A673 (cell line): ENCODE results near the gene MMP24. TPM values are rescaled to one million over a fixed set of nuclear protein-coding genes. Genes with fewer than 3 reads are reported as not detected.

Experiments
- BruUV-seq: library from RNA; stranded (reverse); fragments of 400-500 nt; replicated peaks from 2 replicates; lab custom pipeline; 2021; lab: Mats Ljungman, UMichigan
- CTCF ChIA-PET: fragments of 300-600 bp; sonication (Branson Sonifier 250); formaldehyde crosslinking; loops from one replicate; lab custom pipeline; 2022; ENCODE audit warnings: antibody characterized with exemption; lab: Charles Lee
- POLR2A ChIA-PET: fragments of 300-600 bp; sonication (Branson Sonifier 250); formaldehyde crosslinking; loops from one replicate; lab custom pipeline; 2022; ENCODE audit warnings: antibody characterized with exemption; ENCODE audit not compliant: low non-redundant PET; lab: Charles Lee
- DNase-seq: peaks from one replicate; pipeline ENCODE4 v3.0.0-alpha.2; 2015; ENCODE audit warnings: low spot score
- H3K27ac ChIP-seq: fragments of 200-600 bp; sonication (generic); 2 replicates; pipeline ENCODE4 v1.5.1; 2016; ENCODE audit warnings: mixed run types, low read depth, mild to moderate bottlenecking, mixed read lengths, antibody characterized with exemption, low read length; ENCODE audit not compliant: poor library complexity, severe bottlenecking
- H3K27me3 ChIP-seq: fragments of 200-600 bp; sonication (generic); replicated peaks from 2 replicates; pipeline ENCODE4 v1.6.1; 2017; ENCODE audit warnings: mixed run types, low read depth, mild to moderate bottlenecking, mixed read lengths, antibody characterized with exemption, low read length; ENCODE audit not compliant: insufficient read depth, poor library complexity
- H3K36me3 ChIP-seq: fragments of 200-600 bp; sonication (generic); 2 replicates; pipeline ENCODE4 v1.6.1; 2016; ENCODE audit warnings: mixed run types, mild to moderate bottlenecking, mixed read lengths, antibody characterized with exemption, low read length; ENCODE audit not compliant: insufficient read depth, poor library complexity, severe bottlenecking
- H3K4me1 ChIP-seq: fragments of 200-600 bp; sonication (generic); 2 replicates; pipeline ENCODE4 v1.6.1; 2017; ENCODE audit warnings: mixed run types, mild to moderate bottlenecking, mixed read lengths, antibody characterized with exemption, low read length; ENCODE audit not compliant: insufficient read depth, poor library complexity, severe bottlenecking
- H3K4me3 ChIP-seq: fragments of 200-600 bp; sonication (generic); 2 replicates; pipeline ENCODE4 v1.5.1; 2016; ENCODE audit warnings: low read depth, mixed run types, mild to moderate bottlenecking, mixed read lengths, low read length; ENCODE audit not compliant: poor library complexity, severe bottlenecking
- H3K9me3 ChIP-seq: fragments of 200-600 bp; sonication (generic); 2 replicates; pipeline ENCODE4 v1.6.1; 2016; ENCODE audit warnings: mixed run types, low read depth, mild to moderate bottlenecking, mixed read lengths, antibody characterized with exemption, low read length; ENCODE audit not compliant: poor library complexity, severe bottlenecking
- EZH2 ChIP-seq: fragments of 200-600 bp; sonication (generic); IDR thresholded peaks from 2 replicates; pipeline ENCODE4 v1.6.1; 2017; ENCODE audit warnings: borderline replicate concordance, low read depth, mild to moderate bottlenecking, mixed read lengths, antibody characterized with exemption, low read length; ENCODE audit not compliant: poor library complexity, severe bottlenecking
- intact Hi-C: fragments of 100-400 bp; cut with micrococcal nuclease; formaldehyde crosslinking; loops from one replicate; pipeline ENCODE4 v1.10.0; 2022; ENCODE audit not compliant: unreplicated experiment
- total RNA-seq: library from RNA; stranded (reverse); gene quantifications from 2 replicates; pipeline ENCODE4 v1.2.3, GENCODE V29; 2021
- TF ChIP-seq, protein P1 (sequence below): fragments of 300-800, 200-600 bp; sonication (generic); conservative IDR thresholded peaks from 2 replicates; pipeline ENCODE4 v1.5.1; 2017; ENCODE audit warnings: low read depth, mild to moderate bottlenecking, antibody characterized with exemption, low read length, moderate library complexity, mixed read lengths

The MMP24 gene
- total RNA-seq, 1 experiment from 2014 or later: 0.11 TPM

DNA sequence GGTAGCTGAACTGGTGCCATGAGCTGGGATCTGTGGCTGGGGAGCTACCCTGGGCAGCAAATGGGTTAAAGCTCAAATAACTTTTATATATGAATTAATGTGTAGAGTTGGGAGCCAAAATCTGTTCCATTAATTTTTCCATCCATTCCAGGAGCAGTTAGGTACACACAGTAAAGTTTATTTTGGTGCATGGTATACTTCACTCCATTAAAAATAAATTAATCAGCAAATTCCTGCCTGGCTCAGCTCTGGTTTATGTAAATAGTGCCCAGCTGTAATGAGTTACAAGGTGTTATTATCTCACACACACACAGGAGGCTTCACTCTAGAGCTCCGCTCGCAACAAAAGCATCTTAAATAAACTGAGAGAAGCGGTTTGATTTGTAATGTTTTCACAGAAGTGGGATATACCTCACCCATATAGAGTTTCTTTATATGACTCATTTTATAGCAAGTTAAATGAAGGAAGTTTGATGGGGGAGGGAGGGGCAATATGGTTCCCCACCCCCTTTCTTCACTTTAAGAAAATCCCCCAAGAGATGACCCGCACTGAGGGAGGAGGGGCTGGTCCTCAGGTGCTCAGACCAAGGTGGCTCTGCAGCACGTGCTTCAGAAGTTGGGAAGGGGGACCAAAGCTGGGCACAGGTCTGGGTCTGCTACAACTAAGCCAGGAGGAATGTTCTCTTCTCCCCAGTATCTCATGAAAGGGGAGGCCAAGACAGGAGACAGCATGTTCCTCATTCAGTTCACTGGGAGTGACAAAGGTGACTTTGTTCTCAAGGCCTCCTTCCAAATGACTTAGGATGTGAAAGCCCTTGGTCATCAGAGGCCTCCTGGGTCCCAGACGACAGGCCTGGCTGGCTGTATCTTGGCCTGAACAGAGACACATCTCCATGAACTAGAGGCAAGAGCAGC is 76.2 kb downstream of the MMP24 start:
- Histone ChIP-seq H3K4me1 (no peaks in the 10 kb centered on the region), H3K27ac (no peak overlapping the region), H3K4me3 (no peak overlapping the region), H3K27me3 (no peaks in the 10 kb centered on the region), H3K36me3 (no peaks in the 10 kb centered on the region), H3K9me3 (no peaks in the 10 kb centered on the region)
- no peak for DNase-seq
- POLR2A ChIA-PET: no interaction called here
- TF ChIP-seq EZH2: no peak
- TF ChIP-seq, protein P1, sequence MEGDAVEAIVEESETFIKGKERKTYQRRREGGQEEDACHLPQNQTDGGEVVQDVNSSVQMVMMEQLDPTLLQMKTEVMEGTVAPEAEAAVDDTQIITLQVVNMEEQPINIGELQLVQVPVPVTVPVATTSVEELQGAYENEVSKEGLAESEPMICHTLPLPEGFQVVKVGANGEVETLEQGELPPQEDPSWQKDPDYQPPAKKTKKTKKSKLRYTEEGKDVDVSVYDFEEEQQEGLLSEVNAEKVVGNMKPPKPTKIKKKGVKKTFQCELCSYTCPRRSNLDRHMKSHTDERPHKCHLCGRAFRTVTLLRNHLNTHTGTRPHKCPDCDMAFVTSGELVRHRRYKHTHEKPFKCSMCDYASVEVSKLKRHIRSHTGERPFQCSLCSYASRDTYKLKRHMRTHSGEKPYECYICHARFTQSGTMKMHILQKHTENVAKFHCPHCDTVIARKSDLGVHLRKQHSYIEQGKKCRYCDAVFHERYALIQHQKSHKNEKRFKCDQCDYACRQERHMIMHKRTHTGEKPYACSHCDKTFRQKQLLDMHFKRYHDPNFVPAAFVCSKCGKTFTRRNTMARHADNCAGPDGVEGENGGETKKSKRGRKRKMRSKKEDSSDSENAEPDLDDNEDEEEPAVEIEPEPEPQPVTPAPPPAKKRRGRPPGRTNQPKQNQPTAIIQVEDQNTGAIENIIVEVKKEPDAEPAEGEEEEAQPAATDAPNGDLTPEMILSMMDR: no peak
- no TSS peak for BruUV-seq
- CTCF ChIA-PET: no interaction called here
- intact Hi-C loops: loop anchor here (5.0 kb wide), 1 partner anchor 145 kb away; no protein-coding TSS in a partner anchor

DNA sequence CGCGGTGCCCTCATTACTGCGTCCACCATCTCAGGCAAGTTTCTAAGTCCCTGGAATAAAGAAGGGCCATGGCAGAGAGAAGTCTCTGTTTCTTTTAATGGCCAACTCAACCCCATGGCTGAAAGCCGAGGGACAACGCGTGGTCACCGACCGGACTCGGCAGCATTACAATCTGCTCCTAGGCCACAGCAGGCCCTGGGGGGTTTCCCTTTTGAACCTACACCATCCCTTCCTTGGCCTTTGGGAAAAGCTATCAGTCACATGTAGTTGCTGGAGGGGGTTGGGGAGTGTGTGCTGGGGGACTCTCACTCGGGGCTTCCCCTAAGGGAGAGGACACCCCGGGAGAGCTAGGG is 76.9 kb downstream of the MMP24 start:
- Histone ChIP-seq H3K4me1 (no peaks in the 10 kb centered on the region), H3K4me3 (no peak overlapping the region), H3K9me3 (no peaks in the 10 kb centered on the region), H3K36me3 (no peaks in the 10 kb centered on the region), H3K27me3 (no peaks in the 10 kb centered on the region), H3K27ac (no peak overlapping the region)
- intact Hi-C loops: loop anchor here (5.0 kb wide), 1 partner anchor 144 kb away; no protein-coding TSS in a partner anchor
- POLR2A ChIA-PET: no interaction called here
- CTCF ChIA-PET: interaction anchor here (0.9 to 1.8 kb wide), 3 partner anchors 9 to 26 kb away, joined by 4 to 5 read pairs (median 5); partner anchors contain the start of gene EIF6
- TSS peak; percentile 21 for BruUV-seq
- DNase-seq: no peak
- TF ChIP-seq EZH2: no peak
- TF ChIP-seq, protein P1: no peak

DNA sequence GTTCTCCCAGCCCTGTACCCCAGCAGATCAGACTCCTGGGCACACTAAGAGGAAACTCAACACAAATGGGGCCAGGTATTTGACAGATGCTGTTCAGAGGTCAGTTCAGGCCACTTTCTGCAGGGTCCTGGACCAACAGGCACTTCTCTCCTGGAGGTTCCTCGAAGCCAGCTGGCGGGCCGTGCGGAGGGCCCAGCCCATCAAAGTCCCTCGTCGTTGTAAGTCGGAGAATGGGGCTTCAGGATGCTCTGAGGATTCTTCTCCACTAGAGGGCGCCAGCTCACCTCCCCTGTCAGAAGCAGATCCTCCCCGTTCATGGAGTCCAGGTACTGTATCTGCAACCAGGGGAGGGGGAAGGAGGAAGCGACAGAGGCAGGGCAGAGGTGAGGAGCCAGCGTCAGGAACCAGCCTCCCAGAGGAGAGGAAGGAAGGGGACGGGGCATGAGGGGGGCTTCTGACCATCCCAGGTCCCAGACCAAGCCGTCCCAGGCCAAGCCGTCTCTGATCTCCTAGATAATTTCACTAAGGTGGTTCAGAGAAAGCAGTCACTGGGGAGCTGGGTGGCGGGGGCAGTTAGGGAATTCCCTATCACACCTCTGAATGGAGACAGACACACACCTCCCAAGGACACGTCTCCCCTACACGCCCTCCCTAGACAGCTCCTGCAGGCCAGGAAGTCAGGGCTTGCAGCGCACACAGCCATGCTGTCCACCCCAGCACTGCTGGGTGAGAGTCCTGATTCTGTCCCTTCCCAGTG is 77.4 kb downstream of the MMP24 start:
- DNase-seq: peak; percentile 86
- Histone ChIP-seq H3K4me1 (no peaks in the 10 kb centered on the region), H3K27ac (no peak overlapping the region), H3K4me3 (no peak overlapping the region), H3K36me3 (no peaks in the 10 kb centered on the region), H3K9me3 (no peaks in the 10 kb centered on the region), H3K27me3 (no peaks in the 10 kb centered on the region)
- intact Hi-C loops: loop anchor here (5.0 kb wide), 1 partner anchor 143 kb away; no protein-coding TSS in a partner anchor
- CTCF ChIA-PET: interaction anchor here (0.9 to 1.8 kb wide), 3 partner anchors 9 to 26 kb away, joined by 4 to 5 read pairs (median 5); partner anchors contain the start of gene EIF6
- POLR2A ChIA-PET: no interaction called here
- no peak for TF ChIP-seq EZH2
- TF ChIP-seq, protein P1: peak; percentile 95
- no TSS peak for BruUV-seq
